ENCODE measurements around the gene OR2M3.

OR2M3 gene

DNA sequence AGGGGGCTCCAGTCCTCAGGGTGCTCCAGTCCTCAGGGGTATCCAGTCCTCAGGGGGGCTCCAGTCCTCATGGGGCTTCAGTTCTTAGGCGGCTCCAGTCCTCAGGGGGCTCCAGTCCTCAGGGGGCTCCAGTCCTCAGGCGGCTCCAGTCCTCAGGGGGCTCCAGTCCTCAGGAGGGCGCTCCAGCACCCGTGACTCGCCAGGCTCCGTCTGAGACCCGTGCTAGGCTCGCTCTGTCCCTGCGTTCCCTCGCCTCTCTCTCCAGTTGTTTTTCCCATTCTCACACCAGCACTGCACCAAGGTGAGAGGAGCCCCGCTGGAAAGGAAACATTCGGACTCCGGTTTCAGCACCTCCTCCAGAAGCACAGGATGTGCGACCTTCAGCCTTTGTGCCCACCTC lies 31.9 kb upstream of the OR2M3 start:
- H3K4me1 ChIP-seq (ENCODE audit: control insufficient read depth in 1 of 2, insufficient read depth in 1 of 2, low read depth in 1 of 2, low read length in 1 of 2): no peaks in the 10 kb centered on the region
- H3K27me3 ChIP-seq: no peaks in the 10 kb centered on the region
- no peaks in the 10 kb centered on the region for H3K36me3 ChIP-seq
- no peak overlapping the region for H3K4me3 ChIP-seq (ENCODE audit: low read depth in 1 of 2, low read length in 1 of 2)
- H3K27ac ChIP-seq: no peak overlapping the region
- TF ChIP-seq, protein P1, sequence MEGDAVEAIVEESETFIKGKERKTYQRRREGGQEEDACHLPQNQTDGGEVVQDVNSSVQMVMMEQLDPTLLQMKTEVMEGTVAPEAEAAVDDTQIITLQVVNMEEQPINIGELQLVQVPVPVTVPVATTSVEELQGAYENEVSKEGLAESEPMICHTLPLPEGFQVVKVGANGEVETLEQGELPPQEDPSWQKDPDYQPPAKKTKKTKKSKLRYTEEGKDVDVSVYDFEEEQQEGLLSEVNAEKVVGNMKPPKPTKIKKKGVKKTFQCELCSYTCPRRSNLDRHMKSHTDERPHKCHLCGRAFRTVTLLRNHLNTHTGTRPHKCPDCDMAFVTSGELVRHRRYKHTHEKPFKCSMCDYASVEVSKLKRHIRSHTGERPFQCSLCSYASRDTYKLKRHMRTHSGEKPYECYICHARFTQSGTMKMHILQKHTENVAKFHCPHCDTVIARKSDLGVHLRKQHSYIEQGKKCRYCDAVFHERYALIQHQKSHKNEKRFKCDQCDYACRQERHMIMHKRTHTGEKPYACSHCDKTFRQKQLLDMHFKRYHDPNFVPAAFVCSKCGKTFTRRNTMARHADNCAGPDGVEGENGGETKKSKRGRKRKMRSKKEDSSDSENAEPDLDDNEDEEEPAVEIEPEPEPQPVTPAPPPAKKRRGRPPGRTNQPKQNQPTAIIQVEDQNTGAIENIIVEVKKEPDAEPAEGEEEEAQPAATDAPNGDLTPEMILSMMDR (IDR thresholded peaks at IDR 0.05): no peak
- H3K9me3 ChIP-seq: no peaks in the 10 kb centered on the region

DNA sequence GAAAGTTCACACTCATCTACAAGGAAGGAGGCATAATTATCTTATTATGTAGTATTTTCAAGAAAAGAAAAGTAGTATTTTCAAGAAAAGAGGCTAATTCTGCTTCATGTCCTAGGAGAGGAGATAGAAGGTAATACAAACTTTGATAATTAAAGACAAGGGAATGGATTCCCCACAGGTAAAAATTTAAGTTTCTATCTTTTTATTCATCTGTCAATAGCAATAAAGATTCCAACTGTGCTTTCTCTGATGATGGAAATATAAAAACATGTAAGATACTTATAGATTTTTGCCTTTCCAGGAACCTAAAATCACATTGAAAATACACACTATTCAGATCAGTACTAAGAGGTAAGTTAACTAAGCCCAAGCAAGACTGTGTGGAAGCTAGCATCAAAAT lies 22.5 kb upstream of the OR2M3 start, which contains the start of gene OR2M2:
Gene OR2M2, plus strand, starts transcription at position 301 of the 400 bp plus-strand sequence. CDS start 5,165 bp downstream, outside the sequence.
- H3K27ac ChIP-seq: no peak within 1 kb of the TSS
- TF ChIP-seq, protein P1 (IDR thresholded peaks at IDR 0.05): no peak
- H3K4me3 ChIP-seq (ENCODE audit: low read depth in 1 of 2, low read length in 1 of 2): no peak within 1 kb of the TSS
- no peaks in the 10 kb centered on the region for H3K9me3 ChIP-seq
- no peaks in the 10 kb centered on the region for H3K36me3 ChIP-seq
- no peaks in the 10 kb centered on the region for H3K27me3 ChIP-seq
- H3K4me1 ChIP-seq (ENCODE audit: control insufficient read depth in 1 of 2, insufficient read depth in 1 of 2, low read depth in 1 of 2, low read length in 1 of 2): no peaks in the 10 kb centered on the region

DNA sequence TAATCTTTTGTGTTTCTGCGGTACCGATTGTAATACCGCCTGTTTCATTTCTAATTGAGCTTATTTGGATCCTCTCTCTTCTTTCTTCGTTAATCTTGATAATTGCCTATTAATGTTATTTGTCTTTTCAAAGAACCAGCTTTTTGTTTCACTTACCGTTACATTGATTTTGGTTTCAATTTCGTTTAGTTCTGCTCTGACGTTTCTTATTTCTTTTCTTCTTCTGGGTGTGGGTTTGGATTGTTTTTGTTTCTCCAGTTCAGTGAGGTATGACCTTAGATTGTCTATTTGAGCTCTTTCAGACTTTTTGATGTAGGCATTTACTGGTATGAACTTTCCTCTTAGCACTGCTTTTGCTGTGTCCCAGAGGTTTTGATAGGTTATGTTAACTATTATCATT lies 13.1 kb upstream of the OR2M3 start:
- TF ChIP-seq, protein P1 (IDR thresholded peaks at IDR 0.05): no peak
- H3K27me3 ChIP-seq: no peaks in the 10 kb centered on the region
- no peak overlapping the region for H3K27ac ChIP-seq
- no peaks in the 10 kb centered on the region for H3K4me1 ChIP-seq (ENCODE audit: control insufficient read depth in 1 of 2, insufficient read depth in 1 of 2, low read depth in 1 of 2, low read length in 1 of 2)
- H3K36me3 ChIP-seq: no peaks in the 10 kb centered on the region
- H3K4me3 ChIP-seq (ENCODE audit: low read depth in 1 of 2, low read length in 1 of 2): no peak overlapping the region
- no peaks in the 10 kb centered on the region for H3K9me3 ChIP-seq

DNA sequence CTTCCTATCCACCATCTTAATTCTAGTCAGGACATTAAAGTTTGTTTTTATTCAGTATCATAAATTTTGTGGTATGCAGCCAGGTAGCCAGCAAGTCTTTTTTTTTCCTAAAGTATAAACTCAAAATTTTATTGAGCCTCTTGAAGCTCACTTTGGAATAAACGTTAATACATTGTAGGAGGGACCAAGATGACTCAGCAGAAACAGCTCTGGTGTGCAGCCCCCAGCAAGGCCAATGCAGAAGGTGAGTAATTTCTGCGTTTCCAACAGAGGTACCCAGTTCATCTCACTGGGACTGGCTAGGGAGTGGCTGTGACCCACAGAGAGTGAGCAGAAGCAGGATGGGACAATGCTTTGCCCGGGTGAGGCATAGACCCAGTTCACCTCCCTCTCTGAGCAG lies 9.7 kb upstream of the OR2M3 start:
- Histone ChIP-seq H3K27ac (no peak overlapping the region), H3K9me3 (no peaks in the 10 kb centered on the region), H3K36me3 (no peaks in the 10 kb centered on the region), H3K4me3 (ENCODE audit: low read depth in 1 of 2, low read length in 1 of 2) (no peak overlapping the region), H3K27me3 (no peaks in the 10 kb centered on the region), H3K4me1 (ENCODE audit: control insufficient read depth in 1 of 2, insufficient read depth in 1 of 2, low read depth in 1 of 2, low read length in 1 of 2) (no peaks in the 10 kb centered on the region)
- TF ChIP-seq, protein P1 (IDR thresholded peaks at IDR 0.05): no peak

DNA sequence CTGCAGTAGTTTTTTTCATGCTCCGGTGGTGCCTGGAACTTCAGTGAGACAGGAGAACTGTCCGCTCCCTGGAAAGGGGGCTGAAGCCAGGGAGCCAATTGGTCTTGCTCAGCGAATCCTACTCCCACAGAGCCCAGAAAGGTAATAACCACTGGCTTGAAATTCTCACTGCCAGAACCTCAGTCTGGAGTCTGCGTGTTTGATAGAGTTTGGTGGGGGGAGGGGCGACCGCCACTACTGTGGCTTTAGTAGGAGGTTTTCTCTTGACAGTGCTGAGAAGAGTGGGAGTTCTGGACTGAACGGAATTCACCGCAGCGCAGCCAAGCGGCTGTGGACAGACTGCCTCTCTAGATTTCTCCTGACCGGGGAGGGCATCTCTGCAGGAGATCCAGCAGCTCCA lies 8.0 kb upstream of the OR2M3 start:
- no peaks in the 10 kb centered on the region for H3K27me3 ChIP-seq
- no peak overlapping the region for H3K27ac ChIP-seq
- TF ChIP-seq, protein P1 (IDR thresholded peaks at IDR 0.05): no peak
- no peaks in the 10 kb centered on the region for H3K4me1 ChIP-seq (ENCODE audit: control insufficient read depth in 1 of 2, insufficient read depth in 1 of 2, low read depth in 1 of 2, low read length in 1 of 2)
- no peaks in the 10 kb centered on the region for H3K9me3 ChIP-seq
- H3K36me3 ChIP-seq: no peaks in the 10 kb centered on the region
- no peak overlapping the region for H3K4me3 ChIP-seq (ENCODE audit: low read depth in 1 of 2, low read length in 1 of 2)

DNA sequence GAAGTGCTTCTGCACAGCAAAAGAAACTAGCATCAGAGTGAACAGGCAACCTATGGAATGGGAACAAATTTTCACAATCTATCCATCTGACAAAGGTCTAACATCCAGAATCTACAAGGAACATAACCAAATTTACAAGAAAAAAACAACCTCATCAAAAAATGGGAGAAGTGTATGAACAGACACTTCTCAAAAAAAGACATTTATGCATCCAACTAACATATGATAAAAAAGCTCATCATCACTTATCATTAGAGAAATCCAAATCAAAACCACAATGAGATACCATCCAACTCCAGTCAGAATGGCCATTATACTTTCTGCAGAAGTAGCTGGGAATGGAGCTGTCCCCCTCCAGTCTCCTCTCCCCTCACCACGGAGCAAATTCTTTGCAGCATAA lies 2.9 kb upstream of the OR2M3 start:
- Histone ChIP-seq H3K4me3 (ENCODE audit: low read depth in 1 of 2, low read length in 1 of 2) (no peak overlapping the region), H3K36me3 (no peaks in the 10 kb centered on the region), H3K9me3 (no peaks in the 10 kb centered on the region), H3K27ac (no peak overlapping the region), H3K4me1 (ENCODE audit: control insufficient read depth in 1 of 2, insufficient read depth in 1 of 2, low read depth in 1 of 2, low read length in 1 of 2) (no peaks in the 10 kb centered on the region), H3K27me3 (no peaks in the 10 kb centered on the region)
- TF ChIP-seq, protein P1 (IDR thresholded peaks at IDR 0.05): no peak

Measured in neutrophil (primary cell).